ENCODE measurements around the gene SCARF2.
"Not testable (repeated sequence)": the region's sequence is repeated elsewhere in the genome, so short reads cannot be mapped to it uniquely, and the experiment has no call there.

Gene SCARF2

GRCh38 chr22:20392983-20393704, 44.5 kb downstream of the SCARF2 start:
- DNase-seq (ENCODE audit: low read depth, low spot score): no peak

- DNase-seq (ENCODE audit: low read depth, low spot score): not testable (repeated sequence)
Observed at GRCh38 chr22:20392365-20392881, 45.2 kb downstream of the SCARF2 start.

- no peak for DNase-seq (ENCODE audit: low read depth, low spot score)
Observed at GRCh38 chr22:20391222-20391621, 46.4 kb downstream of the SCARF2 start.

GRCh38 chr22:20390394-20390907, 47.2 kb downstream of the SCARF2 start:
- DNase-seq (ENCODE audit: low read depth, low spot score): no peak

- no peak for DNase-seq (ENCODE audit: low read depth, low spot score)
Observed at GRCh38 chr22:20389288-20389687, 48.3 kb downstream of the SCARF2 start.

GRCh38 chr22:20388200-20388599, 49.4 kb downstream of the SCARF2 start:
- no peak for DNase-seq (ENCODE audit: low read depth, low spot score)

GRCh38 chr22:20386972-20387371, 50.7 kb downstream of the SCARF2 start:
- DNase-seq (ENCODE audit: low read depth, low spot score): no peak

- DNase-seq (ENCODE audit: low read depth, low spot score): no peak
Observed at GRCh38 chr22:20386336-20386735, 51.3 kb downstream of the SCARF2 start.

- DNase-seq (ENCODE audit: low read depth, low spot score): no peak
Observed at GRCh38 chr22:20384865-20385264, 52.8 kb downstream of the SCARF2 start.

- no peak for DNase-seq (ENCODE audit: low read depth, low spot score)
Observed at GRCh38 chr22:20384171-20384570, 53.5 kb downstream of the SCARF2 start.

GRCh38 chr22:20383538-20383937, 54.1 kb downstream of the SCARF2 start:
- DNase-seq (ENCODE audit: low read depth, low spot score): no peak

- DNase-seq (ENCODE audit: low read depth, low spot score): no peak
Observed at GRCh38 chr22:20380486-20380885, 57.1 kb downstream of the SCARF2 start.

GRCh38 chr22:20378684-20379083, 58.9 kb downstream of the SCARF2 start:
- DNase-seq (ENCODE audit: low read depth, low spot score): not testable (repeated sequence)

- DNase-seq (ENCODE audit: low read depth, low spot score): no peak
Observed at GRCh38 chr22:20378110-20378509, 59.5 kb downstream of the SCARF2 start.

GRCh38 chr22:20376983-20377382, 60.6 kb downstream of the SCARF2 start:
- not testable (repeated sequence) for DNase-seq (ENCODE audit: low read depth, low spot score)

GRCh38 chr22:20376281-20376680, 61.3 kb downstream of the SCARF2 start:
- DNase-seq (ENCODE audit: low read depth, low spot score): not testable (repeated sequence)

Data from iPS DF 19.7 (cell line).